HS-5 (cell line): Measurements from ENCODE around the gene LBHD2.

ENCODE experiments used
- DNase-seq: peaks from one replicate; pipeline ENCODE4 v3.0.0-alpha.2; 2012; ENCODE audit warnings: low read depth

LBHD2 gene

GRCh38 chr14:103121121-103121845 is 37.3 kb downstream of the LBHD2 start:
- DNase-seq, result no peak

- no peak for DNase-seq
Observed at GRCh38 chr14:103121846-103122584, 38.0 kb downstream of the LBHD2 start.

GRCh38 chr14:103122585-103122946 is 38.6 kb downstream of the LBHD2 start:
- no peak for DNase-seq

- no peak for DNase-seq
Observed at GRCh38 chr14:103122947-103123633, 39.1 kb downstream of the LBHD2 start, which contains the start of gene TNFAIP2. Gene TNFAIP2 (plus strand): TSS chr14:103123461. CDS start chr14:103126458, 2,997 bp downstream.

- DNase-seq, result no peak
Observed at GRCh38 chr14:103123634-103124500, 39.9 kb downstream of the LBHD2 start.

GRCh38 chr14:103124501-103125001 is 40.5 kb downstream of the LBHD2 start:
- no peak for DNase-seq

GRCh38 chr14:103125098-103126070 is 41.4 kb downstream of the LBHD2 start:
- no peak for DNase-seq

- no peak for DNase-seq
Observed at GRCh38 chr14:103126088-103126872, 42.3 kb downstream of the LBHD2 start.

GRCh38 chr14:103126873-103127304 is 42.9 kb downstream of the LBHD2 start:
- no peak for DNase-seq

GRCh38 chr14:103127356-103127755 is 43.3 kb downstream of the LBHD2 start:
- DNase-seq, result no peak

GRCh38 chr14:103127861-103128598 is 44.0 kb downstream of the LBHD2 start:
- DNase-seq, result no peak

GRCh38 chr14:103128631-103129300 is 44.8 kb downstream of the LBHD2 start:
- DNase-seq, result no peak

GRCh38 chr14:103129301-103130016 is 45.4 kb downstream of the LBHD2 start:
- DNase-seq, result no peak

GRCh38 chr14:103130017-103130764 is 46.2 kb downstream of the LBHD2 start:
- DNase-seq, result no peak

GRCh38 chr14:103130965-103131364 is 47.0 kb downstream of the LBHD2 start:
- DNase-seq, result no peak

GRCh38 chr14:103131580-103131979 is 47.6 kb downstream of the LBHD2 start:
- DNase-seq, result no peak
